ENCODE results near the gene RBMS1. TPM values are rescaled to one million over a fixed set of nuclear protein-coding genes. Genes with fewer than 3 reads are reported as not detected.
A peak's percentile ranks its signal among the peaks of the same experiment; 100 is the strongest.

The RBMS1 gene
- total RNA-seq, 1 experiment from 2014 or later, result 91.9 TPM

- no peaks in the 10 kb centered on the region for H3K9me3 ChIP-seq
- no peaks in the 10 kb centered on the region for H3K36me3 ChIP-seq (ENCODE audit: control insufficient read depth, insufficient read depth, low read length)
- Mint-ChIP-seq H3K27me3 (ENCODE audit: insufficient read depth, unreplicated experiment) (no peaks in the 10 kb centered on the region), H3K27ac (ENCODE audit: unreplicated experiment) (no peak overlapping the region), H3K4me1 (ENCODE audit: low read depth, unreplicated experiment) (peaks cover 17% of the 10 kb centered on the region), H3K36me3 (ENCODE audit: insufficient read depth, unreplicated experiment) (no peaks in the 10 kb centered on the region), H3K4me3 (ENCODE audit: unreplicated experiment) (no peak overlapping the region), H3K9me3 (ENCODE audit: unreplicated experiment) (no peaks in the 10 kb centered on the region)
- DNase-seq, result no peak
- ChIA-PET POLR2A (no interaction called here), CTCF (no interaction called here)
- H3K4me1 ChIP-seq, result 0 out of 2 replicates have a peak, but pooled peaks cover 3% of the 10 kb centered on the region
- no peak overlapping the region for H3K4me3 ChIP-seq (ENCODE audit: low read depth, low read length)
- intact Hi-C loops (cut with micrococcal nuclease; ENCODE audit: unreplicated experiment), result no loop called here
- no peaks in the 10 kb centered on the region for H3K27me3 ChIP-seq (replicated peaks; ENCODE audit: control insufficient read depth, insufficient read depth, low read length)
- BruUV-seq (replicated peaks), result no TSS peak
- TF ChIP-seq CTCF (IDR thresholded peaks at IDR 0.05; ENCODE audit: insufficient read depth in 1 of 2, low read depth in 1 of 2, low read length in 1 of 2, severe bottlenecking in 1 of 2, unreplicated experiment in 1 of 2), result no peak
Measured at GRCh38 chr2:160457588-160457987, 36.0 kb downstream of the RBMS1 start.

- ChIA-PET CTCF (no interaction called here), POLR2A (no interaction called here)
- H3K4me1 ChIP-seq, result 0 out of 2 replicates have a peak, but pooled peaks cover 3% of the 10 kb centered on the region
- Mint-ChIP-seq H3K27me3 (ENCODE audit: insufficient read depth, unreplicated experiment) (no peaks in the 10 kb centered on the region), H3K36me3 (ENCODE audit: insufficient read depth, unreplicated experiment) (peaks cover 6% of the 10 kb centered on the region), H3K27ac (ENCODE audit: unreplicated experiment) (no peak overlapping the region), H3K4me3 (ENCODE audit: unreplicated experiment) (no peak overlapping the region), H3K4me1 (ENCODE audit: low read depth, unreplicated experiment) (no peaks in the 10 kb centered on the region), H3K9me3 (ENCODE audit: unreplicated experiment) (no peaks in the 10 kb centered on the region)
- no peaks in the 10 kb centered on the region for H3K9me3 ChIP-seq
- intact Hi-C loops (cut with micrococcal nuclease; ENCODE audit: unreplicated experiment), result no loop called here
- DNase-seq, result no peak
- no peak overlapping the region for H3K4me3 ChIP-seq (ENCODE audit: low read depth, low read length)
- TF ChIP-seq CTCF (IDR thresholded peaks at IDR 0.05; ENCODE audit: insufficient read depth in 1 of 2, low read depth in 1 of 2, low read length in 1 of 2, severe bottlenecking in 1 of 2, unreplicated experiment in 1 of 2), result no peak
- BruUV-seq (replicated peaks), result no TSS peak
- no peaks in the 10 kb centered on the region for H3K36me3 ChIP-seq (ENCODE audit: control insufficient read depth, insufficient read depth, low read length)
- H3K27me3 ChIP-seq (replicated peaks; ENCODE audit: control insufficient read depth, insufficient read depth, low read length), result no peaks in the 10 kb centered on the region
Measured at GRCh38 chr2:160454070-160454797, 39.4 kb downstream of the RBMS1 start.

- no peaks in the 10 kb centered on the region for H3K9me3 Mint-ChIP-seq (ENCODE audit: unreplicated experiment)
- H3K4me3 Mint-ChIP-seq (ENCODE audit: unreplicated experiment), result no peak overlapping the region
- DNase-seq, result no peak
- ChIA-PET CTCF (no interaction called here), POLR2A (no interaction called here)
- no peak overlapping the region for H3K4me3 ChIP-seq (ENCODE audit: low read depth, low read length)
- no peaks in the 10 kb centered on the region for H3K4me1 Mint-ChIP-seq (ENCODE audit: low read depth, unreplicated experiment)
- TSS peak; percentile 15 for BruUV-seq (replicated peaks)
- no peaks in the 10 kb centered on the region for H3K27me3 Mint-ChIP-seq (ENCODE audit: insufficient read depth, unreplicated experiment)
- no peak overlapping the region for H3K27ac Mint-ChIP-seq (ENCODE audit: unreplicated experiment)
- 0 out of 2 replicates have a peak, but pooled peaks cover 3% of the 10 kb centered on the region for H3K4me1 ChIP-seq
- intact Hi-C loops (cut with micrococcal nuclease; ENCODE audit: unreplicated experiment), result no loop called here
- H3K36me3 ChIP-seq (ENCODE audit: control insufficient read depth, insufficient read depth, low read length), result no peaks in the 10 kb centered on the region
- no peaks in the 10 kb centered on the region for H3K27me3 ChIP-seq (replicated peaks; ENCODE audit: control insufficient read depth, insufficient read depth, low read length)
- H3K36me3 Mint-ChIP-seq (ENCODE audit: insufficient read depth, unreplicated experiment), result peaks cover 6% of the 10 kb centered on the region
- no peaks in the 10 kb centered on the region for H3K9me3 ChIP-seq
- TF ChIP-seq CTCF (IDR thresholded peaks at IDR 0.05; ENCODE audit: insufficient read depth in 1 of 2, low read depth in 1 of 2, low read length in 1 of 2, severe bottlenecking in 1 of 2, unreplicated experiment in 1 of 2), result no peak
Measured at GRCh38 chr2:160453111-160453820, 40.3 kb downstream of the RBMS1 start.
